Activated CD4-positive, alpha-beta T cell treated with anti-CD3 and anti-CD28 coated beads, Interleukin-2, amount 50 U/mL, for 48 hours (primary cell): ENCODE data around the gene TMEM54.

ENCODE experiments used
- DNase-seq, 2 experiments: peaks; one replicate each; pipeline ENCODE4 v3.0.0-alpha.2; 2020

The TMEM54 gene

DNA sequence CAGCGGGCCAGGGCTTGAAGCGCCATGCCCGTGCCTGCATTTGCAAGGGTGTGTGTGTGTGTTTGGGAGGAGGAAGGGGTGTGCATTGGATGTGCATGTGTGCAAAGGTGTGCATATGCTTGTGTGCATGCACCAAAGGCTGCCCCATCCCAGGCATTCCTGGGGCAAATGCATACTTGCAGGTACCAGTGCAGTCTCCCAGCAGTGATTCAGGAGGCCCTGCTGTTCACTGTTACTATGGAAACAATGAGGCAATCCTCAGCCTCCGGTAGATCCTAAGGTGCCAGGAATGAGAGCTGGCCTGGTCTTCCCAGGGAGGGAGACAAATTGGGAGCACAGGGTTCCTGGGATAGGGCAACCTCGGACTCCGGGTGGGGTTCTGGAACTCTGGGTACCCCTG, 23.0 kb downstream of the TMEM54 start:
- no peak for DNase-seq

GRCh38 chr1:32877211-32878110, 23.7 kb downstream of the TMEM54 start:
- no peak for DNase-seq

GRCh38 chr1:32876341-32877210, 24.6 kb downstream of the TMEM54 start:
- peak; percentile 66 to 71 for DNase-seq

GRCh38 chr1:32874860-32875752, 26.1 kb downstream of the TMEM54 start:
- no peak for DNase-seq

DNA sequence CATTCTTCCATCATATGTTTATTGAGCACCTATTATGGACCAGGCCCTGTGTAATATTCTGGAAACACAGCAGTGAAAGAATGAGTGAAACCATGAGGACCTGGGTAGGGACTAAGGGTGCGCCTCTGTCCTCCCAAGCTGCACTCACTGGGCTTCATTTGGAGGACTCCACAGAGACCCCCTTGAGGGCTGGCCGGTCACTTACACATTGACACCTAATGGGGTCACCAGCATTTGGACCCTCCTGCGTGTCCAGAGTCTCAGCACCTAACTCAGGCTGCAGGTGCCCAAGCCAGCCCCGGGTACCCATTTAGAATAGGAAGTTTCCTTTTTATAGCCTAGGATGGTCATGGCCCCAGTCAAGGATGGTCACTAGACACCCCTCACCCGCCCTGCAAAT, 27.7 kb downstream of the TMEM54 start:
- DNase-seq, result no peak

GRCh38 chr1:32872192-32872460, 29.1 kb downstream of the TMEM54 start:
- DNase-seq, result no peak

DNA sequence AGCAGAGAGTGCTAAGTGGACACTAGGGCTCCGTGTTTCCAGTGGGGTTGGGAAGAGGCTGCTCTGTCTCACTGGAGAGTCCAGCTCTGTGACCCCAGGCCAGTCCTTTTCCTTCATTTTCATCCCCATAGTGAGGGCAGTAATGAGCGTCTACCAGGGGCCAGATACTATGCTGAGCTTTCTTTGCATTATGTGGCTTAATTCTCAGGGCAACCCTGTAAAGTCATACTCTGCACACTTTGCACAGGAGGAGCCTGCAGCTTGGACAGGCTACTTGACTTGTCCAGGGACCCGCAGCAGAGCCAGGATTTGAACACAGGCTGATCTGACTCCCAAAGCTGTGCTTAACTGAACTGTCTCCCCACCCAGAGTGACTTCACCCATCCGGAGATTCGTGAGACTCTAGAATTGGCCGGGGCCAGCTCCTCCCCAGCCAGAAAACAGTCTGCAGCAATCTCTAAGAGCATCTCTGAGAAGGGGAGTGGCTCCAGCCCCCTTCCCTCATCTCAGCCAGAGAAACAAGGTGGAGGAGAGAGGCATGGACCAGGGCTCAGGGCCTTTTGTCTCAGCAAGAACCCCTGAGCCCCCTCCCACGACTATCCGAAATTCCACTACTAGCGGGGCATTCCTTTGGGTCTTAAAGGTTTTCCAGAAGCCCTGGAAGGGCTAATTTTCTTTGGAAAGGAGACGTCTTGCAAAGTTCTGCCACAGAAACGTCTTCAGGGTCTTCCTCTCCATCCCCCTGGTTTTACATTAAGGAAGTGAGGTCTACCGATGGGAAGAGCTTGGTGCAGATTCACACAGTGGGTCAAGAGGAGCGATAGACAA, 29.6 kb downstream of the TMEM54 start:
- DNase-seq, result no peak

GRCh38 chr1:32870615-32871363, 30.4 kb downstream of the TMEM54 start, which contains the start of gene FNDC5:
TSS of gene FNDC5 (minus strand) at chr1:32870912.
- DNase-seq, result no peak

- DNase-seq, result no peak
These were observed 31.1 kb downstream of the TMEM54 start for GRCh38 chr1:32869923-32870614.

DNA sequence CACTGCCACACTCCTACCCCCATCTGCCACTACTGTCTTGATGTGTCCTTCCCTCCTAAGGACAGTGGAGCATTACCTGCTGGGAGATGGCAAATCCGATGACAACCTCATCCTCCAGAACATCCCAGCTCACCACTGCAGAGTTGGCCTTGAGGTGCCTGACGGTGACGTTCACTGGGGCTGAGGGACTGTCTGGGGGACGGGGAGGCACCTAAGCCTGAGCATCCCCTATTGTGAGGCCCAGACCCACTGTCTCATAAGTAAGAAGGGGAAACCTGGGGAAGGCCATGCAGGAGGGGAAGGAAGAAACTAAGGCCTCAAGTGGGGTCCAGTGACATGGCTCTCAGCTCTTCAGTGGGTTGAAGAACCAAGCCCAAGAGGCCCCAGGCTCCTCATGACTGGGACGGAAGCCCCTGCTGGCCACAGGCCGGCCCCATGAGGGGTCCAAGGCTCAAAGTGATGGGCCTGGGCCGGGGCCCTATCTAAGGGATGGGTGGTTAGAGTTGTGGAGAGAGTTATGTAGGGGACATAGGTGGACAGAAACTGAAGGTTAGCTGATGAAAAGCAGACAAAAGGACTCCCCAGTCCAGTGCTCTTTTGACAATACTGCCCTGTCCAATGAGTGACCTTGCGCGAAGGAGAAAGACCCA, 32.3 kb downstream of the TMEM54 start:
- DNase-seq, result no peak

DNA sequence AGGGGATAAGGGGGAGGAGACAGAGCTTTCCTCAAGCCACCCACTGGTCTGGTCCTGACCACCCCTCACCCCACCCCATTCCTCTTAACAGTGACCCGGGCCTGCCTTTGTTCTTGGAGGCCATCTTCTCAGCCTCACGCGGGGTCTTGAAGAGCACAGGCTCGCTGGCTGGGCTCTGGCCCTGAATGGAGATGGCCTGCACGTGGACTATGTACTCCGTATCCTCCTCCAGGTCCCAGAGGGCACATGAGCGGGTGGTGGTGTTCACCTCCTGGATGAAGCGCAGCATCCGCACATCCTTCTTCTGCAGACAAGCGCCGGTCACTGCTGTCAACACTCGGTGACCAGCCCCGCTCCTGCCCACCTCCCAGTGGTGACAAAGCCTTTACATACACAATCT, 33.1 kb downstream of the TMEM54 start:
- DNase-seq, result no peak

- no peak for DNase-seq
These were observed 33.5 kb downstream of the TMEM54 start for GRCh38 chr1:32867671-32868070.

- no peak for DNase-seq
These were observed 34.0 kb downstream of the TMEM54 start for GRCh38 chr1:32867151-32867550.

DNA sequence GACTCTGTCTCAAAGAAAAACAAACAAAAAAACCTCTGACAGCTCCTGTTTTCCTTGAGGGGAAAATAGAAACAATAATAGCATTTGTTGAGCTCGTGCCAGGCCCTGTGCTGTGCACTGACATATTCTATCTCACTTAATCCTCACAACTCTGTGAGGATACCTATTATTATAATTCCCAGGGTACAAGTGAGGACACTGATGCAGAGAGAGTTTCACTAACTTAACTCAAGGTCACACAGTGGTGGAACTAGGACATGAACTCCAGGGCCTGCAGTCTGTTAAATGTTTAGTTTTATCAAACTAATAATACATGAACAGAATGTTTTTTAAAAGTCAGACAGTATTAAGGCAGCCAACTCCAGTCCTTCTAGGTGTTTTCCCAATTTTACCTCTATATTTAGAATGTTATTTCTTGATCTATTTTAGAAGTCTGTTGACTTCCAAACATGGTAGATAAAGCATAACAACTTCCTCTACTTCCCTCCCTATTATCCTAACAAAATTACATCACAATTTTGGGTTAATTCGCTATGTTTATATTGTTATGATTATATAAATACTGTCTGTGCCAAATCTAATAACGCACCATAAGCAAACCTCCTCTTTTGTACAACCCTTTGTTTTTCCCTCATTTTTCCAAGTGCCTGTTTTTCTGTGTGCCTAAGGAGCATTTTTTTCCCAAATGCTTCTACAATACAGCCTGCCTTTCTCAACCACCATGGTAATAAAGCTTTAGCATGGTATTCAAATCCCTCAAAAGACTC, 35.4 kb downstream of the TMEM54 start:
- DNase-seq, result no peak

DNA sequence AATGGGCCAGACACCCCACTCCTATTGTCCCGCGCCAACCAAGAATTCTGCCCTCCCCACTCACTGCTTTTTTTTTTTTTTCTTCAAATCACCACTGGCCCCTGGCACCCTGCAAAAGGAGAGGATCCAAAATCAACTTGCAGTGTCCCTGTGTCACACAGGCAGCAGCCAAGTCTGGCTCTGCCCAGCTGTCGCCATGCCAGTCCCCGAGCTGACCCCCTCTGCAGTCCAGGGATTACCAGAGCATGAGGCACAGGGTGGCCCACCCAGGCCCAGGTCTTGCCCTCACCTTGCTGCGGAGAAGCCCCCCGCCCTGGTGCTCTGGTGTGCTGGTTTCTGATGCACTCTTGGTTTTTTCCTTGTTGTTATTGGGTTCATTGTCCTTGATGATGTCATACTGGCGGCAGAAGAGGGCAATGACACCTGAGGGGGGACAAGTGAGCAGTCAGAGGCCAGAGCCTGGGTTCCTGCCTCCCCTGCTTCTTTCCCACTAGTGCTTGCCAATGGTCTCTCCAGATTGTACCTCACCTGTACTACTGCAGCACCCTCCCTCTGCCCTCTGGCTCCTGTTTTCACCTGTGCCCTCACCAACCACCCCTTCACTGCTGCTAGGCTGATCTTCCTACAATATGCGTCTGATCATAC, 36.7 kb downstream of the TMEM54 start:
- no peak for DNase-seq

DNA sequence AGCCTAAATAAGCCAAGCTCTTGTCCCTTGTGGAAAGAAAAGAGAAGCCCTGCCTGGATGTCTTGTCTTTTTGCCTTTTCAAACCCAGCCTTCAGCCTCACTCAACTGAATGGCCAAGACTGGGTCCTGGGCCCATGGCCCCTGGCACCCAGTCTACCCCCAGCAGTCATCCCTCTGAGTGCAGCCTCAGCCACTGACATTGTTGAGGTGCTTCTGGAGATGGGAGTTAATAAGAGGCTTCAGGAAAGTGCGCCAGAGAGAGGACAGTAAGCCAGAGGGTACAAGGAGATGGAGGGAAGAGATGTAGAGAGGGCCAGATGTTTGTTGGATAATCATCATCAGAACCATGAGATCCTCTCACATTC, 37.3 kb downstream of the TMEM54 start:
- no peak for DNase-seq

- DNase-seq, result no peak
These were observed 37.8 kb downstream of the TMEM54 start for GRCh38 chr1:32863218-32863880.
